Islet of Langerhans (tissue), 1 donor: Measurements from ENCODE around the gene PHOSPHO2.

Experiments used
- FAIRE-seq: peaks from one replicate; lab custom pipeline; 2011; peaks lifted over from hg19 to GRCh38; lab: Jason Lieb, UNC

PHOSPHO2 gene

GRCh38 chr2:169694113-169694893, at the start of gene PHOSPHO2, which contains the start of gene CFAP210:
TSS of gene PHOSPHO2 (plus strand) at chr2:169694469. CDS start at chr2:169700972, 6,503 bp downstream.
TSS of gene CFAP210 (minus strand) at chr2:169694405. CDS start at chr2:169694327, 78 bp downstream.
- peak; percentile 75 for FAIRE-seq

DNA sequence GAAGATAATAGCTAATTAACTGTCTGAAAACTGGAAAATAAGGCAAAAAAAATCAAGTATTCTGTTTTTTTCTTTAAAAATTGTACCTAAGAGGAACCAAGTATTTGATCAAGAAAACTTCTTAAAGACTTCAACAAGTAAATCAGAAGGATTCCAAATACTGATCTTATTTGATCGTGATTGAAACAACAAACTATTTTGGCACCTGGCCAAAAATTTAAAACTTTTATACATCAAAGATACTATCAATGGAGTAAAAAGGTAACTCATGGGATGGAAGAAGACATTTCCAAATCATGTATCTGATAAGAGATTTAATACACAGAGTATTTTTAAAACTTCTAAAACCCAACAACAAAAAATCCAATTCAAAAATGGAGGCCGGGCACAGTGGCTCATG, 46.8 kb upstream of the PHOSPHO2 start:
- FAIRE-seq, result no peak

- FAIRE-seq, result no peak
Observed at GRCh38 chr2:169649278-169649677, 45.0 kb upstream of the PHOSPHO2 start.

DNA sequence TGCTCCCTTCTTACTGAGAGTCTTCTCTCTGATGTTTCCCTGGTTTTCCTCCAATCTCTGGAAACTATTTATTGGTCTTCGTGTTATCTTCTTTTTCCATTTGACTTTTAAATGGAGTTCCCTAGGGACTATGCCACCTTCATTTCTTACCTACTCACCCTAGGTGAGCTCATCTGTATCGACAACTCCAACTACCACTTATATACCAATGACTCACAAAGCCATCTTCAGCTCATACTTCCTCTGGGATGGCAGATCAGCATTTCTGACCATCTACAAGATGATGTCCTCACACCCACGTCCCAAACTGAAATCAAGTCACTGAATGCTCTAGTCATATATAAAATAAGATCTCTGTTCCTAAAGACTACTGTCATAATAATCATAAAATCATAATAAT, 40.6 kb upstream of the PHOSPHO2 start:
- FAIRE-seq, result no peak

DNA sequence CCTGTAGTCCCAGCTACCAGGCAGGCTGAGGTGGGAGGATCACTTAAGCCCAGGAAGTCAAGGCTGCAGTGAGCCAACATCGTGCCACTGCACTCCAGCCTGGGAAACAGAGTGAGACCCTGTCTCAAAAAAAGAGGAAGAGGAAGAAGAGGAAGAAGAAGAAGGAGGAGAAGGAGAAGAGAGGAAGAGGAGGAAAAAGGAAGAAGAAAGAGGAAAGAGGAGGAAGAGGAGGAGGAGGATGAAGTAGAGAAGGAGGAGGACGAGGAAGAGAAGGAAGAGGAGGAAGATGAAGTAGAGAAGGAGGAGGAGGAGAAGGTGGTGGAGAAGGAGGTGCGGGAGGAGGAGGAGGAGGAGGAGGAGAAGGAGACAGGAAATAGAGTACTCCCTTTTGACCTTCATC, 38.1 kb upstream of the PHOSPHO2 start:
- FAIRE-seq, result no peak

DNA sequence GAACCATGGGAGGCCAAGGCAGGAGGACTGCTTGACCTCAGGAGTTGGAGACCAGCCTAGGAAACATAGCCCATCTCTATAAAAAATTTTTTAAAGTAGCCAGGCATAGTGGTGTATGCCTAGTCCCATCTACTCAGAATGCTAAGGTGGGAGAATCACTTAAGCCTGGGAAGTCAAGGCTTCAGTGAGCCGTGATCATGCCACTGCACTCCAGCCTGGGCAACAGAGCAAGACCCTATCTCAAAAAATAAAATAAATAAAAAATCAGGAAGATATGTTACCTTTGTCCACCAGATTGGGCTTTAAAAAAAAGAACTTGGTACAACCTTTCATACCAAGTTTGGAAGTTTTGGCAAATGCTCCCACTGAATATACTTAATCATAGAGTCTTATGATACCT, 35.4 kb upstream of the PHOSPHO2 start:
- no peak for FAIRE-seq

GRCh38 chr2:169659320-169659719, 34.9 kb upstream of the PHOSPHO2 start:
- FAIRE-seq, result no peak

GRCh38 chr2:169661265-169661664, 33.0 kb upstream of the PHOSPHO2 start:
- no peak for FAIRE-seq

DNA sequence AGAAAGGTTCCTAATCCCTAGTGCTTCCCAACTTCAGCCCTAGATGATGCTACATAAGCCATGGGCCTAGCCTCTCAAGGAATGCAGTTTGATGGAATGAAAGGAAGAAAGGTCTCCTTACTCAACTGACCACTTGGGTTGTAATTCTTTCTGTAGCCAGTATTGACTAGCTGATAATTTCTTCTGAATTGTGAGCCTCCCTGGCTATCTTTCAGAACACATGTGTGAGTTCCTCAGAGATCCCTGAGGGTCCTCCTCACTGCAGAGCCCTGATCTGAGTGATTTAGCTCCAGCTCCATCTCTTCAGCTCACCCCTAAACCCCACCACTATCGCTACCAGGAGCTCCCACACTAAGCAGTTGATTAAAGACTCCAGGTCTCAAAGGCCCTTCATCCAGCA, 31.5 kb upstream of the PHOSPHO2 start:
- no peak for FAIRE-seq

GRCh38 chr2:169663247-169663646, 31.0 kb upstream of the PHOSPHO2 start:
- no peak for FAIRE-seq

GRCh38 chr2:169664600-169664977, 29.7 kb upstream of the PHOSPHO2 start:
- no peak for FAIRE-seq

DNA sequence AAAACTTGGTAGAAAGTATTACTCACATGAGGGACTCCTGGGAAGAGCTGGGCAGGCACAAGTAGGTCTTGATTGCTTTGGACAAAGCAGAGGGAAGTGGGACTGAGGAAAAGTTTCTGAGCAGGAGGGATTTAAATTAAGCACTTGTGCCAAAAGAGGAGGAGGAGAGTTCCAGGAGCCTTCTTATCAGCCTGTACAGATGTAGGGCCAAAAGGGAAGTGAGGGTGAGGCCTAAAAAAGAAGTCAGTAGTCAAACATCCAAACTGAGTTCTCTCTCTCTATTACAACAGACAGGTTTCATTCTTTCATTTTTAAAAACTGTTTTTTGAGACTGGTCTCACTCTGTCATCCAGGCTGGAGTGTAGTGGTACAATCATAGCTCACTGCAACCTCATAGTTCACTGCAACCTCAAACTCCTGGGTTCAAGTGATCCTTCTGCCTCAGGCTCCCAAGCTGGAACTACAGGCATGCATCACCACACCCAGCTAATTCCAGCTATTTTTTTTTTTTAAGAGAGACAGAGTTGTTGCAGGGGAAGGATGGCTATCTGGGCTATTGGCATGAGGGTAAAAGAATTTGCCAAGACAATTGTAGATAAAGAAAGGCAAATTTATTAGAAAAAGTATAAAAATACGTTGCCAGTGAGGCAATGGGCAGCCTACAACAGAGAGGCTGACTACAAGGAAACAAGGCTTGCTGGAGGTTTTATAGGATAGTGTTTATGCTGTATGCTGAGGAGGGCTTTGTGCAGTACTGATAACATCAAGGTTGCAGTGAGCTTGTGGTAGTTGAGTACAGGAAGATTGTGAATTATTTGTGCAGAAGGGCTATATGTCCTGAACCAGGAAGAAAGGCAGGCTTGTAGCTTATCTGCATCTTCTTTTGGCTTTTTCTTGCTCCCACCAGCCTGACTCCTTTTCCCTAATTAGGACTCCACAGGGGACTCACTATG, 29.0 kb upstream of the PHOSPHO2 start:
- no peak for FAIRE-seq

GRCh38 chr2:169667583-169667982, 26.7 kb upstream of the PHOSPHO2 start:
- no peak for FAIRE-seq

- no peak for FAIRE-seq
Observed at GRCh38 chr2:169670215-169670651, 24.0 kb upstream of the PHOSPHO2 start.

DNA sequence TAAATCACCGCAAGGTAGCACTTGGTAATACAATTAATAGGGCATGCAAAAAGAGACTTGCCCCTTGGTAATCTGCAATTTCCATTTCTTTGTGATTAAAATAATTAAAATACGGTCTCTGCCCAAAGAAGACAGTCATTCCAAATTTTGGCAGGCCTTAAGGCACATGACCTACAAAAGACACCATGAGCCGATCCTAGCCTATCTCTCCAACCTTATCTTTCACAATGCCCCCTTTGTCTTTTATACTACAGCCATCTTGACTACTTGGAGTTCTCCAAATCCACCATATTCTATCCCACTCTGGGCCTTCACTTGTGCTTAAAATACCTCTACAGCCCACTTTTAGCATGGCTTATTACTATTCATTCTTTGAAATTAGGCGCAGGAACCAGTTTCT, 23.3 kb upstream of the PHOSPHO2 start:
- no peak for FAIRE-seq

- no peak for FAIRE-seq
Observed at GRCh38 chr2:169672406-169672805, 21.9 kb upstream of the PHOSPHO2 start.

DNA sequence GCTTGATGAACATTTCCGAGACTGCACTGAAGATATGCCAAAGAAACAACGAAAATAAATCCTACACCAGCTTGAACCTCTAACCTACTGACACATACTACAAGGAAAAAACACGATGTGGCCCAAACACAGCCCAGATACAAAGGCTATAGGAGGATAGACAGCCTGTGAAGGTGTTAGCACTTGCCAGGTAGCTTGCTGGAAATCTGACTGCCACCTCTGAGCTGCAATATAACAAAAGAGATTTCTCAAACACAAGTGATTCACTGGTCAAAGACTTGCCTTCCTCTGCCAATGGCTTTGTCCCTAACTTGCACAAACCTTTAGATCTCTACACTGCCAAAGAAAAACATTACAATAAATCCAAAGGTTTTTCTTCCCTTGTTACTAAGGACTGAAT, 21.2 kb upstream of the PHOSPHO2 start:
- FAIRE-seq, result no peak

GRCh38 chr2:169673921-169674320, 20.3 kb upstream of the PHOSPHO2 start:
- FAIRE-seq, result no peak

DNA sequence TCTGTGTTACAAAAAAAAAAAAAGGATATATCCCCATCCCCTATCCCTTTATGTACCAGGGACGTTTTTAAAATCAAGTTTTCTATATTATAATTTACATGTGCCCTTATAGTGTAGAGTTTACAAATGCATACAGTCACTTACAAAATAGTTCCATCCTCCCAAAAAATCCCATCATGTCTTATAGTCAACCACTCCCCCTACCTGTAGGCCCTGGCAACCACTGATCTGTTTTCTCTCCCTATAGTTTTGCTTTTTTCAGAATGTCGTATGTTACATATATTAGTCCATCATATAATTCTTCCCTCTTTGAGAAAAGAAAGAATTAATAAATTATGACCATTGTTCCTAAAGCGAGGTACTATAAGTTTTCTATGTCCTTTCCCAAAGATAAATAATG, 17.9 kb upstream of the PHOSPHO2 start:
- FAIRE-seq, result no peak

DNA sequence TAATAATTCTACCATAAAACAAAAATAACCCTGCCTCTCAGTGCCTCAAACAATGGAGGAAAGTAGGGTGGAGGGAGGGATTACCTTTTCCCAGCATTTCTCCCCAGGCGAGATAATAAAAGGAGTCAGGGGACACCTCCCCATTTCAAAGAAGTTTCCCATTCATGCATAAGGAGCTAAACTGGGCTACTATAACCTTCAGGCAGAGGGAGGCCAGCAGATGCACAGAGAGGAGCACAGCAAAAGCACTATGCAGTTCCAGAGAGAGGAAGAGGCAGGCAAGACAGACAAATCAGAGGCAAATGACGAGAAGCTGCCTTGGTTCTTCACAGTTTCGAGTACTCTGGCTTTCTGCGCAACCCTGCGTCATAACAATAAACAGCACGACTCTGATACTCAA, 17.4 kb upstream of the PHOSPHO2 start:
- FAIRE-seq, result no peak

DNA sequence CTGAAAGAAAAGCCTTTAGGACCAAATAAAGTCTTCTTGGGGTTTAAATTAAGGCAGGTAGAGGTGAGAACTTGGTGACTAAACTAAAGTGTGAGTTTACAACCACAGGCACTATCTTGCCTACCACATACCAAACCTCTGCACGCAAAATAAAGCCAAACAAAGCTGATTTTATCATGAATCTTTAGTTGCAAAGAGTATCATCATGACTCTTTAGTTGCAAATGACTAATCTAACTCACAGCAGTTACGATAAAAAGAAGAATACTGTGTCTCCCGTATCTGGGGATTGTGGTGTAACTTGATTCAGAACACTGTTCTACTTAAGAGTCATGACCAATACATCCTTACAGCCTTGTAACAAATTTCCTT, 11.2 kb upstream of the PHOSPHO2 start:
- no peak for FAIRE-seq

- no peak for FAIRE-seq
Observed at GRCh38 chr2:169683425-169684134, 10.7 kb upstream of the PHOSPHO2 start.

- FAIRE-seq, result no peak
Observed at GRCh38 chr2:169684135-169684565, 10.1 kb upstream of the PHOSPHO2 start.
